Activated CD8-positive, alpha-beta T cell treated with anti-CD3 and anti-CD28 coated beads for 36 hours (primary cell): ENCODE data around the gene SLC2A2. TPM values are rescaled to one million over a fixed set of nuclear protein-coding genes. Genes with fewer than 3 reads are reported as not detected.

Experiments
- ATAC-seq: fragments of 200-7000 bp; cut with Tn5 transposase; one replicate; pipeline ENCODE4 v1.10.0; 2021; ENCODE audit warnings: mild to moderate bottlenecking, moderate library complexity
- CTCF ChIA-PET: fragments of 350-600 bp; sonication (Branson Sonifier 250); formaldehyde crosslinking; loops from one replicate; lab custom pipeline; 2021; ENCODE audit warnings: antibody characterized with exemption; lab: Charles Lee
- POLR2A ChIA-PET: fragments of 350-600 bp; sonication (Branson Sonifier 250); formaldehyde crosslinking; loops from one replicate; lab custom pipeline; 2021; ENCODE audit warnings: antibody characterized with exemption; lab: Charles Lee
- DNase-seq: peaks from one replicate; pipeline ENCODE4 v3.0.0-alpha.2; 2020
- H3K27ac Mint-ChIP-seq: one replicate; pipeline ENCODE4 v1.8.0; 2021; ENCODE audit warnings: mild to moderate bottlenecking, mixed read lengths
- H3K27me3 Mint-ChIP-seq: one replicate; pipeline ENCODE4 v1.8.0; 2021; ENCODE audit warnings: mixed read lengths
- H3K36me3 Mint-ChIP-seq: one replicate; pipeline ENCODE4 v1.8.0; 2021; ENCODE audit warnings: low read depth, mixed read lengths
- H3K4me1 Mint-ChIP-seq: one replicate; pipeline ENCODE4 v1.8.0; 2021; ENCODE audit warnings: low read depth, mixed read lengths
- H3K4me3 Mint-ChIP-seq: one replicate; pipeline ENCODE4 v1.8.0; 2021; ENCODE audit warnings: mild to moderate bottlenecking, moderate library complexity, mixed read lengths
- H3K9me3 Mint-ChIP-seq: one replicate; pipeline ENCODE4 v1.8.0; 2021; ENCODE audit warnings: mixed read lengths
- intact Hi-C: fragments of 100-400 bp; cut with micrococcal nuclease; formaldehyde crosslinking; loops from one replicate; pipeline ENCODE4 v1.10.0; 2022
- total RNA-seq, 2 experiments: library from RNA; stranded (reverse); gene quantifications; one replicate each; pipeline ENCODE4 v1.2.3, GENCODE V29; 2021
- TF ChIP-seq, protein P1 (sequence below): fragments of 200-600 bp; IDR thresholded peaks from one replicate; pipeline ENCODE4 v1.8.0; 2022; ENCODE audit warnings: antibody characterized with exemption, mild to moderate bottlenecking

SLC2A2 gene
- not detected for total RNA-seq

DNA sequence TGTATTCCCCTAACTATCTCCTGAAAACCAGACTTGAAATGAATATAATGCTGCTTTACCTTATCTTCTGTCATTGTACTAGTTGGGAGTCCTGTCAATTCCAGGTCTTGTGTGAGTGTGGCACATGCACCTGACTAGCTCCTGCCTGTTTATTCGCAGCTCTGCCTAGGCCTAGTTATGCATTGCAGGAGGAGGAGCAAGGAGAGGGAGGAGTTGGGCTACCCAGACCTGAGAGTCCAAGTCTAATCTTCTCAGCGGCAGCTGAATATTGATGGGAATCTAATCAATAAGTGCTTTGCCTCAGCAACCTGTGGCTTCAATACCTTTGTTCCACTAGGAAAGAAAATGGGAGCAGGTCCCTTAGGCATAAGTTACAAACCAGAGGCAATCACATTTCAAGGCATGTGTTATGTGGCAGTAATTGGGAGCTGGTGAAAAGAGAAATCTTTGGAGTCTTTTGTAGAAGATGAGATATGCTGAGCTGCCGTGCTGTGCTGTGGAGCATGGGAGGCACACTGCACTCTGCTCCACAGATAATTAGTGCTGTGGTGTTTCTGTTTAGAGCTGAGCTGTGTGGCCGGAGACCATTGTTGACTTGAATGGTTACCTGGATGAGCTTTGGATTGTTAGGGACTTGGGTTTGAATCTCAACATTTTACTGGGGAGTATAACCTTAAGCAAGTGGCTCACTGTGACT is at the start of gene SLC2A2:
Gene SLC2A2, minus strand, starts transcription at position 124 of the 697 bp plus-strand sequence. Its CDS starts 50 bp downstream, at position 74.
- ChIA-PET POLR2A (no interaction called here), CTCF (interaction anchor here (1.0 to 1.9 kb wide), 3 partner anchors 8 to 539 kb away, joined by 3 to 9 read pairs (median 3); no protein-coding TSS in a partner anchor)
- intact Hi-C loops = no loop called here

DNA sequence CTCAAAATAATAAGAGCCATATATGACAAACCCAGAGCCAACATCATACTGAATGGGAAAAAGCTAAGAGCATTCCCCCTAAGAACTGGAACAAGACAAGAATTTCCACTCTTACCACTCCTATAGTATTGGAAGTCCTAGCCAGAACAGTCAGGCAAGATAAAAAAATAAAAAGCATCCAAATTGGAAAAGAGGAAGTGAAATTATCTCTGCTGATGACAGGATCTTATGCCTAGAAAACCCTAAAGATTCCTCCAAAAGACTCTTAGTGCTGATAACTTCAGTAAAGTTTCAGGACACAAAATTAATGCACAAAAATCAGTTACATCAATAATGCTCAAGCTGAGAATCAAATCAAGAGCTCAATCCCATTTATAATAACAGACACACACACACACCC is 45.9 kb upstream of the SLC2A2 start:
- intact Hi-C loops = no loop called here
- peaks cover 47% of the 10 kb centered on the region for H3K36me3 Mint-ChIP-seq
- no peak for DNase-seq
- no peak overlapping the region for H3K27ac Mint-ChIP-seq
- ChIA-PET POLR2A (no interaction called here), CTCF (interaction anchor here (1.6 kb wide), 1 partner anchor 261 kb away, joined by 3 read pairs; no protein-coding TSS in a partner anchor)
- no peak overlapping the region for H3K4me3 Mint-ChIP-seq
- no peaks in the 10 kb centered on the region for H3K9me3 Mint-ChIP-seq
- ATAC-seq = no peak
- H3K4me1 Mint-ChIP-seq = no peaks in the 10 kb centered on the region
- TF ChIP-seq, protein P1, sequence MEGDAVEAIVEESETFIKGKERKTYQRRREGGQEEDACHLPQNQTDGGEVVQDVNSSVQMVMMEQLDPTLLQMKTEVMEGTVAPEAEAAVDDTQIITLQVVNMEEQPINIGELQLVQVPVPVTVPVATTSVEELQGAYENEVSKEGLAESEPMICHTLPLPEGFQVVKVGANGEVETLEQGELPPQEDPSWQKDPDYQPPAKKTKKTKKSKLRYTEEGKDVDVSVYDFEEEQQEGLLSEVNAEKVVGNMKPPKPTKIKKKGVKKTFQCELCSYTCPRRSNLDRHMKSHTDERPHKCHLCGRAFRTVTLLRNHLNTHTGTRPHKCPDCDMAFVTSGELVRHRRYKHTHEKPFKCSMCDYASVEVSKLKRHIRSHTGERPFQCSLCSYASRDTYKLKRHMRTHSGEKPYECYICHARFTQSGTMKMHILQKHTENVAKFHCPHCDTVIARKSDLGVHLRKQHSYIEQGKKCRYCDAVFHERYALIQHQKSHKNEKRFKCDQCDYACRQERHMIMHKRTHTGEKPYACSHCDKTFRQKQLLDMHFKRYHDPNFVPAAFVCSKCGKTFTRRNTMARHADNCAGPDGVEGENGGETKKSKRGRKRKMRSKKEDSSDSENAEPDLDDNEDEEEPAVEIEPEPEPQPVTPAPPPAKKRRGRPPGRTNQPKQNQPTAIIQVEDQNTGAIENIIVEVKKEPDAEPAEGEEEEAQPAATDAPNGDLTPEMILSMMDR = no peak
- H3K27me3 Mint-ChIP-seq = no peaks in the 10 kb centered on the region

More for the DNA sequence above, at the start of gene SLC2A2:
- H3K4me1 Mint-ChIP-seq = peaks cover 4% of the 10 kb centered on the region
- no peaks in the 10 kb centered on the region for H3K36me3 Mint-ChIP-seq
- H3K4me3 Mint-ChIP-seq = no peak within 1 kb of the TSS
- DNase-seq (no peak), ATAC-seq (no peak)
- H3K27ac Mint-ChIP-seq = no peak within 1 kb of the TSS
- H3K9me3 Mint-ChIP-seq = no peaks in the 10 kb centered on the region
- H3K27me3 Mint-ChIP-seq = peaks cover 21% of the 10 kb centered on the region
- TF ChIP-seq, protein P1 = no peak

DNA sequence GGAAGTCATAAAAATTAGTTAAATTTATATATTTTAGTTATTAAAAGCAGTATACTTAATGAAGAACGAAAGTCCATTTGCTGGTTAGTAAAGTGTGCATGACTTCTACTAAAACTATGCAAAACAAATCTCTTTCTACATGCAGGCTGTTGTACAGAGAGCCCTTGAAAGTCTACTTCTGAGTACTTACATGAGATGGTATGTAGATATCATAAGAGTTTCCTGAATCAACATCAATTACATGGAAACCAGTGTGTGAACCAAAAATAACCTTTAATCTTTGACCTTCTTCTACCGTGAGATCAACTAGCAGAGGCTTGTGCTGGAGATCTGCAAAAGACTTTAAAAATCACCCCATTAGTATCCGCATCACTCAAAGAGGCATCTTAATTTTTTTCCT is 42.1 kb upstream of the SLC2A2 start:
- H3K27me3 Mint-ChIP-seq = no peaks in the 10 kb centered on the region
- intact Hi-C loops = no loop called here
- no peak overlapping the region for H3K27ac Mint-ChIP-seq
- H3K4me3 Mint-ChIP-seq = no peak overlapping the region
- TF ChIP-seq, protein P1 = no peak
- ATAC-seq = no peak
- ChIA-PET POLR2A (no interaction called here), CTCF (no interaction called here)
- peaks cover 49% of the 10 kb centered on the region for H3K36me3 Mint-ChIP-seq
- H3K4me1 Mint-ChIP-seq = no peaks in the 10 kb centered on the region
- no peak for DNase-seq
- H3K9me3 Mint-ChIP-seq = no peaks in the 10 kb centered on the region

DNA sequence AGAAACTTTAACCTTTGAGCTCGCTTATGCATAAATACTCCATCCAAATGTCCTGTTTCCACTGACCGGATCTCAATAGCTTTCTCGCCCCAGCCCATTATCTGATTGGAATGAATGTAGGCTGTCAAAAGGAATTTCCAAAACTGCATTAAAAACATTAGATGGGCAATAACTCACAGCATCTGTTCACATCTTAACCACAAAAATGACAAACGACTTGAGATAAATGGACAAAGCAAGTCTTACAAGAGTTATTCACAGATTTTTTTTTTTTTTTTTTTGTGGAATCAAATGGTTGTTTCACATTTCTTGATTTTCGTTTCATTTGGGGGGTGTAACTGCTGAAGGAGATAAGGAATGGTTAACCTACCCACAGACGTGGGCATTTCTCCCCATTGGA is 39.7 kb upstream of the SLC2A2 start:
- Mint-ChIP-seq H3K4me3 (no peak overlapping the region), H3K9me3 (no peaks in the 10 kb centered on the region), H3K4me1 (no peaks in the 10 kb centered on the region), H3K27me3 (no peaks in the 10 kb centered on the region), H3K36me3 (peaks cover 37% of the 10 kb centered on the region), H3K27ac (no peak overlapping the region)
- POLR2A ChIA-PET = no interaction called here
- TF ChIP-seq, protein P1 = no peak
- CTCF ChIA-PET = interaction anchor here (0.8 kb wide), 2 partner anchors 9 to 17 kb away, joined by 4 read pairs; no protein-coding TSS in a partner anchor
- intact Hi-C loops = no loop called here
- DNase-seq (no peak), ATAC-seq (no peak)

DNA sequence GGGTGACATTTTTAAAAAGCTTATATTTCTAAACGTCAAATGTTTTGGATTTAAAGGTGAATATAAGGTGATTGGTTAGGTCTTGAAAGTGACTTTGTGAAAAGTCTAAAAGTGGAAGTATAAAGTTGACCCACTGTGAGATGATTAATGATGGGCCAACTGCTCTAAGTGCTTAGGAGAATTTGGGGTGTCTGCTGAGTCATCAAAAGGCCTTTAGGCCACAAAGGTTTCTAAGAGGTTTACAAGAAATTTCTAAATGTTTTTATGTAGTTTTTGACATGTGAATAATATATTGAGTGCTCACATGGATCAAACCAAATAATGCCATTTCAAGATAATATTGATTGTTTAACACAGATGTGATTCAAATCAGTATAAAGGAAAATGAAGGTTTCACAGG is 39.2 kb upstream of the SLC2A2 start:
- Mint-ChIP-seq H3K4me1 (no peaks in the 10 kb centered on the region), H3K27me3 (no peaks in the 10 kb centered on the region), H3K9me3 (no peaks in the 10 kb centered on the region), H3K27ac (no peak overlapping the region), H3K36me3 (peaks cover 37% of the 10 kb centered on the region), H3K4me3 (no peak overlapping the region)
- ATAC-seq = no peak
- TF ChIP-seq, protein P1 = no peak
- ChIA-PET POLR2A (no interaction called here), CTCF (interaction anchor here (0.8 kb wide), 2 partner anchors 9 to 17 kb away, joined by 4 read pairs; no protein-coding TSS in a partner anchor)
- intact Hi-C loops = no loop called here
- DNase-seq = no peak
